GM19043 (cell line): ENCODE results near the gene ARRDC1.
A peak's percentile ranks its signal among the peaks of the same experiment; 100 is the strongest.
"Not testable (repeated sequence)": the region's sequence is repeated elsewhere in the genome, so short reads cannot be mapped to it uniquely, and the experiment has no call there.

Source experiments
- ATAC-seq: cut with Tn5 transposase; IDR thresholded peaks from one replicate; pipeline ENCODE4 v1.9.1; 2021; ENCODE audit warnings: low read depth; ENCODE audit not compliant: unreplicated experiment

Gene ARRDC1

DNA sequence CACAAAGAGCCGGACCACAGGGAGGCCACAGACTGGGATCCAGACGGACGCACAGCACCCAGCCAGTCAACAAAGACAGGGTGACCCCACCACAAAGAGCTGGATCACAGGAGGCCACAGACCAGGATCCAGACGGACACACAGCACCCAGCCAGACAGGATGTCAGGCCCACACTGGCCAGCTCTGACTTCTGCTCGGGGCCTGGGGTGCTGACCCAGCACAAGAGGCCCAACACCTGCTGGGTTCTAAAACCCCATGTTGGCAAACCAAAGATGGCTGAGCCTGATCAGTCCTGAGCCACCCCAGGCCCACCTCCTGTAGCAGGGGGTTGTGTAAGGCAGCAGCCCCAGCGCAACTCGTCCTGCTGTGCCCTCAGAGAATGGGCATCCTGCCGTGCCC, 21.5 kb upstream of the ARRDC1 start:
- no peak for ATAC-seq

DNA sequence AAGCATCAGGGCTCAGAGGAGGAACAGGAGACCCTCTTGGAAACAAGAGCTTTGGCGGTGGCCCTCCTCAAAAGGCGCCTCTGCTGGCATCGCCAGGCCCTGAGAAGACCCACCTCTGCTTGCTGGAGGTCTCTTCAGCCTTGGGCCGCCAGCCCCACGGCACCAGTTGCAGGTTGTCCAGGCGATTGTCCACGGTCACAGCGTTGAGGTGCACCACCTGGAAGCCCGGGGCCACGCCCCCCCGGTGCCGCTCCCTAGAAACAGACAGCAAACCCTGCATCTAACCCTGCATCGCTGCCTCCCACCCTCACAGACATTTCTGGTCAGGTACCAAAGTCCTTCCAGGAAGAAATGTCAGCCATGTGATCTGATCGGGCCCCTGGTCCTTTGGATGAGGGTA, 18.6 kb upstream of the ARRDC1 start:
- no peak for ATAC-seq

DNA sequence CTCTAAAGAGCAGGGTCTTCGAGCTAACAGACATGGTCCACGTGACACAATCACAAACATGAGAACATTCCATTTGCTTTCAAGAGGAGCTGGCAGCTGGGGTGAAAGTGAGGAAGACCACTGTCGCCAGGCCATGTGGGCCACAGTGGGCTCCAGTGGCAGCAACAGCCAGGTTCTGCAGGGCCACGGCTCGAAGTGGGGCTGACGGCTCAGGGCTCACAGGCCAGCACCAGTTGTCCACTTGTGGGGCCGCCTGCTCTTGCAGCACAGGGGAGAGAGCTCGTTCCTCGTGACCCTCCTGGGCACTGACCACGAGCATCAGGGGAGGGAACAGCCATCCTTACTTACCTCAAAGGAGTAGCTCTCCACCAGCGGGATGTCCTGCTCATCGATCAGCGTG, 17.2 kb upstream of the ARRDC1 start:
- ATAC-seq, result no peak

DNA sequence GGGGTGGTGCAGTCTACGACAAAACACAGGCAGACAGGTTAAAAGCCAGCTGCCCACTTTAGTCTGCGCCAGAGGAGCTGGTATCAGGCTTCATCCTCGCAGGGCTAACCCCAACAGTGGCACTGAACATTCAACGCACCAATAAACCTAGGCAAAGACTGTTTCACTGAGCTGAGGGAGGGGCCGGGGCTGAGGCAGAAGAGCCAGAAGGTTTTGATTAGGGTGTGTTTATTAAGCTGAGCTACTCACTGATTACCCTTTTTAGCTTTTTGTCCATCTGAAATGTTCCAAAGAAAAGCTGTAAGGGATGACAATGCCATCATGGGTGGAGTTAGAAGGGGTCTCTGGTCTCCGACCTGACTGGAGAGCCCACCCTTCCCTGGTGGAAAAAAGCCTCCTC, 16.6 kb upstream of the ARRDC1 start:
- ATAC-seq, result no peak

DNA sequence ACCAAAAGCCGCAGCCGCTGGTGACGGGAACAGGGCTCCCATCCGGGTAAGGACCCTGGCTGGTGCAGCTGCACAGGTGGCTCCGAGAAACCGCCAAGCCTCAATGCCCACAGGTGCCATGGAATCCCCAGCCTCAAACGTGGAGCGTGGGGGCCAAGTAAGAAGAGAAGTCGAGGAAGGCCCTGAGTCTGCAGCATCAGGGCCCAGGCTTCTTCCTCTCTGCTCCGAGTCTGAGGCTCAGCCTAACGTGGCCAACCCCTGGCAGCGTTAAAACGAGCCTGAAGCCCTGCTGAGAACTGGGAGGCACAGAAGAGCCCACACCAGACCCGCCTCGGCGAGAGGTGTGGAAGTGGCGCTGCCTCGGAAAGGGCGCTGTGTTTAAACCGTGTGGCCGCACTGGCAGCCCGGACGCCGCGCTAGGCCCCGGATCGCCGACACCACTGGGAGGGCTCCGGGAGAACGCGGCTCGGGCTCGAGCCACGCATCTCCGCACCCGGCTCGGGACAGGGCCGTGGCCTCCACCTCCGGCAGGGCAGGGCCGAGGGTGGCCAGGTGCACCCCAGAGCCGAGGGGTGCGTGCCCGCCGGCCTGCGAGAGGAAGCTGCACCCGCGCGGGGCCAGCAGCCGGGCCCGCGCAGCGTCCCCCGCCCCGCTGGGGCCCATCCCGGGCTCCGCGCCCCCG, 15.9 kb upstream of the ARRDC1 start:
- ATAC-seq, result no peak

DNA sequence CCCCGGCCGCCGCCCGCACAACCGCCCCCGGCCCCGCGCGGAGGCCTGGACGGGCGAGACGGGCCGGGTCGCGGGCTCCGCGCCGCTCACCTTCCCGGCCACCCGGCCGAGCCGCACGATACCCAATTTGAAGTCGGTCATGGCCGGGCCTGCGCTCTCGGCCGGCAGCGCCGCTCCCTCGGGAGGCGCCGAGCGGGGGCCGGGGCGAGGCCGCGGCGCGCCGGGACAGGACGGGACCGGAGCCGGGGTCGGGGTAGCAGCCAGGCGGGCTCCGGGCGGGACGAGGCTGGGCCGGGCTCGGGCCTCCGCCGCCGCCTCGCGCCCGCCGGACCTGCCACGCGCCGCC, 15.4 kb upstream of the ARRDC1 start:
- peak; percentile 22 for ATAC-seq

DNA sequence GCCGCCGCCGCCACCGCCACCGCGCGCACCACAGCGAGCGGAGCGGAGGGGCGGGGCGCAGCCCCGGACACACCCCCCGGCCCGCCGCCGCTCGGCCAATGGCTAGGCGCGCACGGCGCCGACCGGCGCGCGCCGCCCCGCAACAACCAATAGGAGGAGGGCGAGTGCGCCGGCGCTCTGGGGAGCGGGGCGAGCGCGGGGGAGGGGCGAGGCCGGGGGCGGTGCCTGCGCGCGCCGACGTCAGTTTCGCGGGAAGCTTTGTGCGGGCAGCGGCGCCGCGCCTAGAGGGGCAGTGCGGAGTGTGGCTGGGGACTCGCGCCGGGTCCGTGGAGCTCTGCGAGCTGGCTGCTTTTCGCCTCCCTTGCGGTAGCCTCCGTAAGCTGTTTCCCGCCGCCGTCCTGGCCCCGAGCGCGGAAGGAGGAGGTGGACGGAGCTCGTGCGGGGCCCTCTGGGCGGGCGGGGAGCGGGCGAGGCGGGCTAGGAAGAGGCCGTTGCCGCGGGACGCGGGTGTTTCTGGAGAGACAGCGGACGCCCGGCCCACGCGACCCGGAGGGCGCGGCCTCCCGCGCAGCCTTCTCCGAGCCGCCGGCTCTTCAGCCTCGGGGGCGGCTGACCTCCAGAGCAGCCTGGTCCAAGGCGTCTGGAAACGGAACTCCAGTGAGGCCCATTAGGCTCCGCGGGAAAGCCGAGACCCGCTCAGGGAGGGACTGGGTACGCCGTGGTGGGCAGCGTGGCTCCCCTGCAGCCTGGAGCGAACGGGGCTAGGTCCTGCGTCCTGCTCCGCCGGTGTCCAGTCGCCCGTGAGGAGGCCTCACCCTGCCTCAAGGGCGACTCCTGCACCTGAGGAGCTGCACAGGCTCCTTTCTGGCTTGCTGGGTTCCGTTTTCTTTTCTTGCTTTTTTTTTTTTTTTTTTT, 14.8 kb upstream of the ARRDC1 start, which contains the start of gene ZMYND19:
TSS of gene ZMYND19 (minus strand) at position 44 of the 915 bp plus-strand sequence. CDS start 249 bp downstream, outside the sequence.
- peak; percentile 83 for ATAC-seq

DNA sequence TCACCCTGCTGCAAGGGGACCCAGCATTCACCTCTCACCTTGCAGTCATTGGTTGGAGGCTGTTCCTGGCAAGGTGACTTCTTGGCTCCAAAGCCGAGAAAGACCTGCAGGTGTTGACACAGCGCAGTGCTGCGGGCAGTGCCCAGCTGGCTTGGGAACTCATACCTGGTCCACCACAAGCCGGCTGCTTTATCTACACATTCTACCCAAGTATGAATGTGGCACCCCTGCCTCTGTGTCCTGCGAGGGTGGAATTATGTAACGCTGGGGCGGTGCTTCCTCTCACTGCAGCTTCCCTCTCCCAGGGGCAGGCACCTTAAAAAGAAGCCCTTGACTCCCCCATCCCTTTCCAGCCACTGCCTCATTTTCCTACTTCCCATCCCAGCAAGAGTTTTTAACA, 12.7 kb upstream of the ARRDC1 start:
- no peak for ATAC-seq

DNA sequence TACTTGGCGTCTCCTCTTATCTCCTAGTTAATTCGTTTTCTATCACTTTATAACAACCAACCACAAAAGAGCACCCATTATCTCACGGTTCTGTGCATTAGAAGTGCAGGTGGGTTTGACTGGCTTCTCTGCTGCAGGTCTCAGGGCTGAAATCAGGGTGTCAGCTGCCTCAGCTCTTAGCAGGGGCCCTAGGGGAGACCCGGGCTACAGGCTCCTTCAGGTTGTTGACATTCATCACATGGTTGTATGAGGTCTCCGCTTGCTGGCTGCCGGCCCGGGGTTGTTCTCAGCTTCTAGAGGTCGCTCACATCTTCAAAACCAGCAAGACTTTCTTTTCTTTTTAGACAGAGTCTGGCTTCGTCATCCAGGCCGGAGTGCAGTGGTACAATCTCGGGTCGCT, 12.3 kb upstream of the ARRDC1 start:
- ATAC-seq, result no peak

DNA sequence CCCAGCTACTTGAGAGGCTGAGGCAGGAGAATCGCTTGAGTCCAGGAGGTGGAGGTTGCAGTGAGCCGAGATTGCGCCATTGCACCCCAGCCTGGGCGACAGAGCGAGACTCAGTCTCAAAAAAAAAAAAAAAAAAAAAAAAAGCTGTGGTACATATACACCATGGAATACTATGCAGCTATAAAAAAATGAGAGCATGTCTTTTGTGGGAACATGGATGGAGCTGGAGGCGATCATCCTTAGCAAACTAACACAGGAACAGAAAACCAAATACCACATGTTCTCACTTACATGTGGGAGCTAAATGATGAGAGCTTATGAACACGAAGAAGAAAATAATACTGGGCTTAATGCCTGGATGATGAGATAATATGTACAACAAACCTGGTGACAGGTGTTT, 8.9 kb upstream of the ARRDC1 start:
- ATAC-seq, result not testable (repeated sequence)

DNA sequence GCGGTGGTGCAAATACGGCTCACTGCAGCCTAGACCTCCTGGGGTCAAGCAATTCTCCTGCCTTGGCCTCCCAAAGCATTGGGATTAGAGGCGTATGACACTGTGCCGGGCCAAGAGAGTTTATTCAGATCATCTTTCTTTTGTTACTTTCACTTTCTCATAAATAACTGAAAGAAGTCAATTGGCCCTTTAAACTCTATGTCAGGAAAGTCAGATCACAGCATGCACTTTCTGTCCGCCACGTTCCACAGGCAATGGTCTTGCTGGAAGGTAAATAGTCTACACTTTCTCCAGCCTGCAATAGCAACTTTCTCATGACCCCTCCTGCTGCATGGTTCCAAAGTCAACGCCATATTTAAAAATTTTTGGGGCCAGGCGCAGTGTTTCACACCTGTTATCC, 6.5 kb upstream of the ARRDC1 start:
- no peak for ATAC-seq

DNA sequence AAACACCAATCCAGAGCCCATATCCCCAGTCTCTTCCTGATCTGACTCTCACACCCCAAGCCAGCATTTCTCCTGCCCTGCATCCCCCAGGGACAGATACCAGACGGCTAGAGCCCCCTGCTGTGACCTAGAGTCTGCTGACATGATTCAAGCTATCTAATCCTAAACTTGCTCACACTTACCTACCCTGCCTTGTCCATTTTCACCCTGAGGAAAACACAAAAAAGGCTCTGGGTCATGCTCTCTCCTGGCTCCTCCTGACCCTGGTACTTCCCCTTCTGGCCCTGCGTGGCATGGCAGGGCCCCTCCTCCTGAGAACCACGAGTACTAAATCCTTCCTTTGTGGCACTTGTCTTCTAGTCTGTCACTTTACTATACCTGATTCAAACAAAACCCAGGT, 2.8 kb upstream of the ARRDC1 start:
- no peak for ATAC-seq

DNA sequence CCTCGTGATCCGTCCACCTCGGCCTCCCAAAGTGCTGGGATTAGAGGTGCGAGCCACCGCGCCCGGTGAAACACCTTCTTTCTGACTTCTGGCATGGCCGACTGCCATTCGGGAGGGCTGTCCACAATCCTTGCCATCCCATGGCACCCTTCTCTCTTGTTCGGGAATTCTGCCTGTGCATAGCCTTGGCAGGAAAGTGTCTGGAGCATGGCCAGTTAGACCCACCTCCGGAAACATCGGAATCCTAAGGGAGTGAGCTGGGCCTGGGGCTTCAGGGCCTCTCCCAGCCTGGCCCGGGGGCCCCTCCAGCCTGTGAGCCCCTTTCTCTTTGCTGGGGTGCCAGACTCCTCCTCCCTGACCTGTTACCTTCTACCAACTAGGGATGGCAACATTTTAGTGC, 1.6 kb upstream of the ARRDC1 start:
- no peak for ATAC-seq

DNA sequence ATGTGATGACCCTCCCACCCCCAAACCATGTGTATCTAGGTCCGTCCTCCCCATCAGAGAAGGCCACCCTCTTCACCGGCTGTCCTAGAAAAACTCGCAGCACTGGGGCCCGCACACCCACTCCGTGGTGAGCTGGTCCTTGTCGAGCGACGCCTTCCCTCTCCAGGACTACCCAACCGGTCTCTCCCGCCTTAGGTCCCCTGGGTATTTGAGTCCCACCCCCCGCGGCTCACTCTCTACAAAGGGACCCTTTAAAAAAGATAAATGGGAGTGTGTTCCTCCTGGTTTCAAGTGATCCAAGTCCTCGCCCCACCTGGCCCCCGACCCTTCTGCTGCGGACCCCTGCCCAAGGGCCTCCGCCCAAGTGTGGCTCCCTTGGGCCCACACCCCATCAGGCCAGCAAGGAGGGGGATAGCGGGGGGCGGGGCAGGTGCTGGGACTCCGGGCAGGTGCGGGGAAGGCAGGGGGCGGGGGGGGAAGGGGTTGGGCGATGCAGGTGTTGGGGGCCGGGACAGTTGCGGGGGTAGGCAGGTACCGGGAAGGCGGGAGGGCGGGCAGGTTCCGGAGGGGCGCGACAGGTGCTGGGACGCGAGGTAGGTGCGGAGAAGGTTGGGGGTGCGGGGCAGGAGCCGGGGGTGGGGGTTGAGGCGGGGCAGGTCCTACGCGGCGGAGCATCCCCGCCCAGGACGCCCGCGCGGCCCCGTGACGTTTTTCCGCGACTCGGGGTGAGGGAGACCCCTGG, 970 bp upstream of the ARRDC1 start:
- ATAC-seq, result no peak

DNA sequence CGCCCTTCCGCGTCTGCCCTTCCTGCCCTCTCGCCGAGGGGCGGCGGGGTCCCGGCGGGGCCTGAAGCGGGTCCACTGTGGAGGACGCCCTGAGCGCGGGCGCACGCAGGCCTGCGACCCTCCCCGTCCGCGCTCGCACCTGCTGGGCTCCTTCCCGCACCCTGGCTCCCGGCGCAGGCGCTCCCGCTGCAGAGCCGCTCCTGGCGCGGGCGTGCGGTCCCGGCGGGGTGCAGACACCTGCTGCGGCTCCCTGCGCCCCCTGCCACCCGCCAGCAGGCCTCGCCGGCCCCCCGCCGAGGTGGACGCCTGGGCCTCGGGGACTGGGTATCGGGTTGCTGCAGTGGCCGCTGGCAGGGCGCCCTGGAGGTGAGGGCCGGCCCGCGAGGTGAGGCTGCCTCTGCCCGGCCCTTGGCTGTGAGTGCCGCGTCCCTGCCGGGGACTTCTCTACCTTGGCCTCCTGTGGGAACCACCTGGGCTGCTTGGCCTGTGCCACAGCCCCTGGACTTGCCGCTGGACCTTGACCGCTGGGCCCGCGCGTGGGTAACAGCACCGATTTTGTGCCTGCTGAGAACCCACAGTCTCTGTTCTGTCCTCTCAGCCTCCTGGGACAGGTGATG, 627 bp downstream of the ARRDC1 start:
- peak; percentile 21 for ATAC-seq

DNA sequence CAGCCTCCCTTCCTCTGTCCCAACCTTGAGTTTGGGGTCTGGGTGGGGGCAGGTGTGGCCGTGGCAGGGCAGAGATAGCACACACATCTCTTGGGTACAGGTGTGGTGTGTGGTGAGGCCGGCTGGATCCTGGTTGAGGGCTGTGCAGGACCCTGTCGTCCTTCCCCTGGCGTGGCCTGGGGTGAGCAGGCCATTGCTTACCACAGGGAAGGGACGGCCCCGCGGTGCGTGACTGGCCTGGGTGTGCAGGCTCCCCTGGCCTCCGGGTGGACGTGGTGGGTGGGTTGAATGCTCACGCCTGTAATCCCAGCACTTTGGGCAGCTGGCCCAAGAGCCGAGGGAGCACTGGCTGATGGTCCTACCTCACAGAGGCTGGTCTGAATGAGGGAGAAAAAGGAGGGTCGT, 1.2 kb downstream of the ARRDC1 start:
- ATAC-seq, result no peak

DNA sequence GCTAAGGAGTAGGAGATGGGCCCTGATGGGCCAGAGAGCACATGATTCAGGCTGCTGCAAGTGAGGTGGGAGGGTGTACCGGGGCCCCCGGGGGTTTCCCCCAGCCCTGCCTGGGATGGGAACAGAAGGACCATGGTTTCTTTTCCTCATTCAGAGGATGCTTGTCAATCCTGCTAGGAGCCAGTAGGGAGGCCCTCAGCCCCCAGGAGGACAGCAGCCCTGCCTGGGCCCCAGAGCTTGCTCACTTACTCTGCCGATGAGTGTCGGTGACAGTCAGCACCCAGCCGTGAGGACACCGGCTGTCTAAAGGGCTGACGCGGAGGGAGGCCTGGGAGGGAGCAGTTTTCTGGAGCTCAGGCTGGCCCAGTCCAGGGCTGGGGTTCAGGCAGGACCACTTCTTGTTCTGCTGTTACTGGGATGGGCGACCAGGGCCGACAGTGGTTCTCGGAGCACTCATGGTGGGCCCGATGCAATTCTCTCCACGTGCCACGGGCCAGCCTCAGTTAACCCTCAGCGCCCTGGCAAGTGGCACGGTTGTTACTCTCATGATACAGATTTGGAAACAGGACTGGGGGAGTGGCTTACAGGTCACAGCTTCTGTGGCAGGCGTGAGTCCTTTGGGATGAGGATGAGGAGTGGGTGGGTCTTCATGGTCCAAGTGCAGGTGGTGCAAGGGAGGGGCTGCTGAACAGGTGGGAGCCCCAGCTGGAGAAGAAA, 1.8 kb downstream of the ARRDC1 start:
- no peak for ATAC-seq

DNA sequence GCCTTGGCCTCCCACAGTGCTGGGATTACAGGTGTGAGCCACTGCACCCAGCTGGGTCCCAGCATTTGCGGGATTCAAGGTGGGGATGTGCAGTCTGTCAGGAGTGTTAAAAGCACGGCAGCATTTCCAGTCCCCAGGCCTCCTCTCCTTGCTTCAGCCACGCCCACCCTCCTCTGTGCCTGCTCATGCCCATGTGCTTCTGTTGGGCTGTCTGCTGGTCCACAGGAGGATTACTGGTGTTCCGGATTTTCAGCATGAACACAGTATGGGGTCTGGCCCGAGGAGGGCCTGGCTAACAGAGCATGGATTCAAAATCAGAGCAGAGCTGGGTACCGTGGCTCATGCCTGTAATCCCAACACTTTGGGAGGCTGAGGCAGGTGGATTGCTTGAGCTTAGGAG, 5.5 kb downstream of the ARRDC1 start:
- no peak for ATAC-seq

DNA sequence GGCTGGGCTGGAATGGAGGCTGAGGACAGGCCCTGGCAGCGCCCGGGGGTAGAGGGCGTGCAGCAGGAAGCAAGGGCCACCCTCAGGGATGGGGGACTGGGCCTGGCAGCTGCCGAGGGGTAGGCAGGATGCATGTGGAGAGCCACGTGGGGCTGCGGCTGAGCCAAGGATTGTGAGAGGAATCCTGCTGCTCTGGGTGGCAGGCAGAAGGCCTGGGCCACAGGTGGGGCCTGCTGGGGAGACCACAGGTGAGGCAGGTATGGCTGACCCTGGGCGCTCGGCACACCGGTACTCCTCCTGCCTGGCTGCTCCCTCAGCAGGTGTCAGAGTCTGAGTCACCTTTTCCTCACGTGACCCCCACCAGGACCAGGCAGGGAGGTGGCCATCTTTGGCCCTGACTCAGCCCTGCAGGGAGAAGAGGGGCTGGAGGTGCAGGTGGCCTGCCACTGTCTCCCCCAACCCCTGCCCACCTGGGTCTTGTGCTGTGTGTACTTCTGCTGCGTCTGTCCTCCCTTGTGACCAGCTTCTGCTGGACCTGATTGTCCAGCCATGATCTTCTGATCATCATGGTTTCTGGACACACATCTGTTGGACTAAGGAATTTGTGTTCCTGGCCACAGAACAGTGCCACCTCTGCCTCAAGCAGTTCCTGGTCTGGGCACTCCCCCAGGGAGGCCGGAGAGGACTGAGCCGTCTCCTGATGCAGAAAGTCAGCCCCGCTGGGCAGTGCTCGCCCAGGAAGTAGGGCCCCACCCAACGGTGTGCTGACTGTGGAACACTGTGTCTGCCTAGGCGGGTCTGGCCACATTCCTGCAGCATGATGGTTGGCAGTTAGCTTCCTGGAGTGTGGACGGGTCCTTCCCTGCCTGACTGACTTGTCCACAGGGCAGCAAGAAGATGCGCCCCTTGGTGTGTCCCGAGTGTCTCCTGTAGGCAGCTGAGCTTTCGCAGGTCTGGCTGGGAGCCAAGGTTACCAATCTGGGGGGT, 6.4 kb downstream of the ARRDC1 start:
- ATAC-seq, result no peak
